ENCODE data around the gene TMED10. TPM values are rescaled to one million over a fixed set of nuclear protein-coding genes. Genes with fewer than 3 reads are reported as not detected.

The TMED10 gene
- total RNA-seq = 390 TPM

GRCh38 chr14:75176142-75176820 is at the start of gene TMED10:
TMED10 (minus strand) TSS chr14:75176612; CDS start chr14:75176579, 33 bp downstream.
- peak; percentile 90 for DNase-seq (ENCODE audit: low spot score)

GRCh38 chr14:75224561-75224960 is 48.1 kb upstream of the TMED10 start:
- DNase-seq (ENCODE audit: low spot score) = no peak

DNA sequence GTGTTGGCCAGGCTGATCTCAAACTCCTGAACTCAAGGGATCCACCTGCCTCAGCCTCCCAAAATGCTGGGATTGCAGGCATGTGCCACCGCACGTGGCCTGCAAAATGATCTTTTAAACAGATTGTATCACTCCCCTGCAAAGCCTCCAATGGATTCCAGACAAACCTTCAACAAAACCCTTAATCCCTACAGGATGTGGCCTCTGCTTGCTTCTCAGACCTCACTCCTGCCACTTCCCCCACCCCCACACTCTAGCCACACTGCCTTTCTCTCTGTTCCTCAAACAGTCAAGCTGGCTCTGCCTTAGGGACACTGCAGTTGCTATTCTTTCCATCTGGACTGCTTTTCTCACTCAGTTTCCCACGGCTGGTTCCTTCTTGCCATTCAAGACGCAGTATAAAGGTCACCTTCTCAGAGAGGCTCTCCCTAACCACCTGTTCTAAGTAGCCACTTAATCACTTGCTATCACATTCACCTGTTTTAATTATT is 47.3 kb upstream of the TMED10 start:
- peak; percentile 43 for DNase-seq (ENCODE audit: low spot score)

DNA sequence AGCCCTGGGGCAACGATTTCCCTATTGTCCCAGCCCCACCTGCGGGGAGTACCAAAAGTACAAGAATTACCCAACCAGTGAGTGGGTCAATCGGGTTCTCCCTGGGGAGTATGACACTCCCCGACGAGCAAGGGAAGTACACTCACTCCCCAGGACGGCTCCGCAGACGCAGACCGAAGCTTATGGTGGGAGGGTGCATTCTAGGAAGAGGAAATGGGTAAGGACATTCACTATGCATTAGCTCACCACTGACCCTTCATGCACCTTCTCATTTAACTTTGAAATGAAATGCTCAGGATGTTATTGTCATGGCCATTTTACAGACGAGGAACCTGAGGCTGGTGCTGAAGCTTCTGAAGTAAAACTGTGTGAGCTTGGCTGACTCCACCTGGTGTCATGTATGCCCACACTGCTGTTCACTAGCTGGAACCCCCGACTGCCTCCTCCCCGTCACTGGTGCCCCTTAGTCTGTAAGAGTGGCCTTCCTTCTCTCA is 45.8 kb upstream of the TMED10 start:
- DNase-seq (ENCODE audit: low spot score) = no peak

GRCh38 chr14:75221797-75222196 is 45.4 kb upstream of the TMED10 start:
- DNase-seq (ENCODE audit: low spot score) = no peak

GRCh38 chr14:75220156-75220555 is 43.7 kb upstream of the TMED10 start:
- no peak for DNase-seq (ENCODE audit: low spot score)

DNA sequence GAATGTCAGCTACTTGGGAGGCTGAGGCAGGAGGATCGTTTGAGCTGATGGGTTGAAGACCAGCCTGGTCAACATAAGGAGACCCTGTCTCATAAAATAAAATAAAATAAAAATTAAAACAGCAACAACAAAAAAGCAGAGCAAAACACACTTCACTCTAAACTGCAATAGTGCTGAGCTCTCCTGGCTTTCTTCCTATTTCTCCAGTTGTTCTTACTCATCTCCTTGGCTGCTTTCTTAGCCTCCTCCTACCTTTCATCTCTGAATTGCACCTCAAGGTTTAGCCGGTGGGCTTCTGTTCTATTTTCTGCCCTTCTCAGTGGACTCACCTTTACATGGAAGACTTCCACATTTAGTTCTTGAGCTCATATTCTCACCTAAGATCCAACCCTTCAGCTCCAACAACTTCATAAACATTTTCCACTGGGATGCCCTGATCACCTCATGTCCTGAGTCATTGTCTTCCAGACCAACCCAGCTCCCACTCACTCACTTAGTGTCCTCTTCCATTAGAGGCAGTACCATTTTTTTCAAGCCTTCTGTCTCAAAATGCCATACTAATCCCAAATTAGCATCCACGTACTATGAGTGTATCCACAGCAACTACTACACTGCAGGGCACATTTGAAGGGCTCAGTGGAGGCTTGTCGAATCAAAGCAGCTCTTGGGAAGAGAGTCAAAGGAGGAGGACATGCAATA is 41.2 kb upstream of the TMED10 start:
- no peak for DNase-seq (ENCODE audit: low spot score)

DNA sequence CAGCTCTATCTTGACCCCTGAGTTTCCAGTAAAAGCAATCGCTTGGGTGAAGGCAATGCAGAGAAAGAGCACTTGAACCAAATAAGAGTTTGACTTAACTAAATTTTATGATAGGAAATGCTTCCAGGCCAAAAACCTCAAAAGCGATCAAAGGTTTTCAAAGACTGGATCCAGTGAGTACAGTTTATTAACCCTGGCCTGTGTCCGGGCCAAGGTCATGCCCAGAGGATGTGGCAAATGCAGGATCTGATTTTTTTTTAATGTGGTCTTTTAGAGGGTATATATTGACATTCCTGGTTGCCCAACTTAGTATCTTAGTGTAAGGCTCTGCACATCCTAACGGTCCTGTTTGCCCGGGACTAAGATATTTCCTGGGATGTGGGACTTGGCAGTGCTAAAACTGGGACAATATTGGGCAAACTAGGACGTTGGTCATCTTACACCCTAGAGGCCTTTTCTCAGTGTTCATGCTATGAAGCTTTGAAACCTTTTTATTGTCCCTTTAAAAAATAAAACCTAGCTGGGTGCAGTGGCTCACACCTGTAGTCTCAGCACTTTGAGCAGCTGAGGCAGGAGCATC is 40.1 kb upstream of the TMED10 start:
- DNase-seq (ENCODE audit: low spot score) = no peak

DNA sequence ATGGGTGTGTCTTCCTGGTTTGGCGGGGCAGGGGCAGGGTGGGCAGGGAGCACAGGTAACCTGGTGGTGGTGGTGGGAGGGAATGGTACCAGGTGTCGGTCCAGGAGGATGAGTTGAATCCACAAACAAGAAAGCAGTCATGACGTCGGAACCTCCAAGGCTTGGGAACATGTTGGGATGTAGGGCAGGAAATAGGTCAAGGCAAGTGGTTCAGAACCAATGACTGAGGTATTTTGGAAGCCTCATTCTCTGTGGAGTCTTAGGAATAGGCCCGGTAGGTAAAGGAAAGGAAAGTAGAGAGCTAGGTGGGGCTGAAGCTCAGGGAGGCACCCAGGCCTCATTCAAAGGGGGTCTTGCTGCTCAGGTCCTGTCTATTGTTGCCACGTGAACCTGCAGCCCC is 39.1 kb upstream of the TMED10 start:
- DNase-seq (ENCODE audit: low spot score) = no peak

- no peak for DNase-seq (ENCODE audit: low spot score)
Measured at GRCh38 chr14:75214558-75214957, 38.1 kb upstream of the TMED10 start.

GRCh38 chr14:75213172-75213571 is 36.8 kb upstream of the TMED10 start:
- DNase-seq (ENCODE audit: low spot score) = no peak

- no peak for DNase-seq (ENCODE audit: low spot score)
Measured at GRCh38 chr14:75208843-75209242, 32.4 kb upstream of the TMED10 start.

DNA sequence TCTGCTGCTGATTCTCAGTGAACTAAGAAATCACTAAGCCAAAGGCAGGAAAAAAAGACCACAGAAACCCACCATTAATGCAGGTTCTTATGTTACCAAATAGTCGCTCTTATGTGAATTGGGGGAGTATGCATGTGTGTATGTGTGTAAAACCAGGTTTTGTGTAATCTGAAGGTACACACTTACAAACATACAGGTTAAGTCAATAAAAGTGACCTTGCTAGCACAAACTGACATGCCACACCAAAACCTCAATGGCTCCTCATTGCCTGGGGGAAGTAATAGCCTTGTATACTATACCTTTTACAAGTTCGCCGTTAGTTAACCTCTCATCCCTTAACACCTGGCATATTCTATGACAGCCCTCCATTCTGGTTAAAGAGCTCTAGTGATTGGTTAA is 29.8 kb upstream of the TMED10 start:
- no peak for DNase-seq (ENCODE audit: low spot score)

- no peak for DNase-seq (ENCODE audit: low spot score)
Measured at GRCh38 chr14:75205591-75205990, 29.2 kb upstream of the TMED10 start.

- peak; percentile 26 for DNase-seq (ENCODE audit: low spot score)
Measured at GRCh38 chr14:75204116-75204515, 27.7 kb upstream of the TMED10 start.

GRCh38 chr14:75202657-75203056 is 26.2 kb upstream of the TMED10 start:
- no peak for DNase-seq (ENCODE audit: low spot score)

GRCh38 chr14:75201087-75201486 is 24.7 kb upstream of the TMED10 start:
- no peak for DNase-seq (ENCODE audit: low spot score)

GRCh38 chr14:75200451-75200850 is 24.0 kb upstream of the TMED10 start:
- DNase-seq (ENCODE audit: low spot score) = peak; percentile 93

DNA sequence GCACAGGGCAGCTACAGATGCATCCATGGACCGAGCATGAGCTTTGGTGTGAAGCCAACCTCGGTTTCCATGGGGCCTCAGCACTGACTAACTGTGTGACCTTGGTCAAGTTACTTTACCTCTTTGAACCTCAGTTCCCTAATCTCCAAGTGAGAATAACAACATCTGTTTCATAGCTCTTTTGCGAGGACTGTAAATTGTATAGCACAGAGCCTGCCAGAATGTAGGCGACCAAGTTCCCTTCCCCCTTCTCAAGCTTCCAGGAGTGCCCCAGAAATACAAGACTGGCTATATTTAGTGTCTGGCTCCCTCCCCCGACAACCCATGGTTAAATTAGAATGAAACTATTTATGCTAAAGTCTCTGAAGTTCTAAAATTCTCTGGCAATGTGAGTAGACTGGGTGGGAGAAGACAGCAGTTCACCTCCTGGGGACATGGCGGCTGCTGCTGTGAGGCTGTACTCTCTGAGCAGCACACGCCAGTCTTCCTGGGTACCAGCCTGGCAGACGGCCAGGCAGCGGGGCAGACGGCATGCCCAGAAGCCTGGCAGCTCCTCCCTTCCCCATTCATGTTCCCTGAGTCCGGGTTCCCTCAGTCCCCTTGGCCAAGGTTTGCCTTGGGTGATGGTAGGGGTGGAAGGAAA is 22.0 kb upstream of the TMED10 start:
- DNase-seq (ENCODE audit: low spot score) = no peak

GRCh38 chr14:75197338-75197737 is 20.9 kb upstream of the TMED10 start:
- DNase-seq (ENCODE audit: low spot score) = no peak

DNA sequence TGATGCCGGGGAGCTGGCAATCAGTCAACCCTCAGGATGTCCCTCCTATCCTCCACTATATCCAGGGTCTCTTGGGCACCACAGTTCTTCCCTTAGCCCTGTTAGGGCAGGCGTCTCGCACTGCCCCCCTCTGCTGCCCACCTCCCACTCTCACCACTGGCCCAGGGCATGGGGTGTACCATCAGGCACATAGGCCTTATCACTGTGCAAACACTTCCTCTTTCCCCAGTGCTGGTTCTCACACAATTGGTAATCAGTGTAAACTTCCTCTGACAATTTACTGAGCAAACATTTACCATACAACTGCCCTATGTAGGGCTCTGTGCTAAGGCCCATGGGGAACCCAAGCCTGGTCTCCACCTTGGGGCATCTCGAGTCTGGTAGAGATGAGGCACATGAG is 20.1 kb upstream of the TMED10 start:
- DNase-seq (ENCODE audit: low spot score) = peak; percentile 29

DNA sequence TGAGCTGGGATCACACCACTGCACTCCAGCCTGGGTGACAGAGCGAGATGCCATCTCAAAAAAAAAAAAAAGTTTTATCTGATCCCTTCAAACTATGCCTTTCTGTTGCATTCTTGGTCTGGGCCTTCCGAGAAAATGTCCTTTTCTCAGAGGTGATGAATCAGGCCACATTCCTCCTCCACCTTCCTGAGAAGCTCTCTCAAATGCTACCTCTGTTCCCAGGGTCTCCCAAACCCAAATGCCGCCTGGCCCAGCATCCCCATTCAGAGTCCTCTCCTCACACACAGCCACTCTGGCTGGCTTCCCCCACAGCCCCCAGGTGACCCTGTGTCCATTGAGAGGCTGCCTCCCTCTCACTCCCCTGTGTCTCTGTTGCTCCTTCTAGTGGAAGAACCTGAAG is 19.7 kb upstream of the TMED10 start:
- no peak for DNase-seq (ENCODE audit: low spot score)
